HG02588 (cell line): ENCODE results near the gene DGAT2L6.
"Not testable (repeated sequence)": the region's sequence is repeated elsewhere in the genome, so short reads cannot be mapped to it uniquely, and the experiment has no call there.

Experiments used
- ATAC-seq: cut with Tn5 transposase; IDR thresholded peaks from one replicate; pipeline ENCODE4 v1.9.1; 2021; ENCODE audit warnings: mild to moderate bottlenecking, moderate library complexity; ENCODE audit not compliant: unreplicated experiment

The DGAT2L6 gene

GRCh38 chrX:70190225-70190624 lies 12.9 kb downstream of the DGAT2L6 start:
- no peak for ATAC-seq

GRCh38 chrX:70196961-70197720 lies 19.9 kb downstream of the DGAT2L6 start:
- ATAC-seq: peak; percentile 62

- no peak for ATAC-seq
These were observed 24.4 kb downstream of the DGAT2L6 start for GRCh38 chrX:70201732-70202131.

GRCh38 chrX:70208479-70208878 lies 31.2 kb downstream of the DGAT2L6 start:
- ATAC-seq: no peak

- not testable (repeated sequence) for ATAC-seq
These were observed 32.3 kb downstream of the DGAT2L6 start for GRCh38 chrX:70209570-70209969.

- ATAC-seq: no peak
These were observed 42.9 kb downstream of the DGAT2L6 start for GRCh38 chrX:70219938-70220764.

- ATAC-seq: no peak
These were observed 48.8 kb downstream of the DGAT2L6 start for GRCh38 chrX:70226048-70226447.

GRCh38 chrX:70226687-70227086 lies 49.4 kb downstream of the DGAT2L6 start:
- ATAC-seq: no peak

- ATAC-seq: no peak
These were observed 54.4 kb downstream of the DGAT2L6 start for GRCh38 chrX:70231666-70232065.

GRCh38 chrX:70234355-70234754 lies 57.1 kb downstream of the DGAT2L6 start, which contains the start of gene AWAT1:
AWAT1 (plus strand) TSS chrX:70234655; CDS start chrX:70234696, 41 bp downstream.
- ATAC-seq: no peak

GRCh38 chrX:70240751-70241150 lies 63.5 kb downstream of the DGAT2L6 start:
- ATAC-seq: no peak

- no peak for ATAC-seq
These were observed 64.2 kb downstream of the DGAT2L6 start for GRCh38 chrX:70241501-70241900.

GRCh38 chrX:70243601-70244000 lies 66.3 kb downstream of the DGAT2L6 start:
- ATAC-seq: not testable (repeated sequence)

- no peak for ATAC-seq
These were observed 67.6 kb downstream of the DGAT2L6 start for GRCh38 chrX:70244881-70245280.

GRCh38 chrX:70247252-70247651 lies 70.0 kb downstream of the DGAT2L6 start:
- no peak for ATAC-seq

- ATAC-seq: no peak
These were observed 75.2 kb downstream of the DGAT2L6 start for GRCh38 chrX:70252491-70252890.

- ATAC-seq: no peak
These were observed 76.2 kb downstream of the DGAT2L6 start for GRCh38 chrX:70253377-70254062.

GRCh38 chrX:70254063-70254400 lies 76.7 kb downstream of the DGAT2L6 start:
- no peak for ATAC-seq

GRCh38 chrX:70254909-70255308 lies 77.6 kb downstream of the DGAT2L6 start:
- no peak for ATAC-seq
